ENCODE data around the gene CXCL5. TPM values are rescaled to one million over a fixed set of nuclear protein-coding genes. Genes with fewer than 3 reads are reported as not detected.

Gene CXCL5
- total and polyA plus RNA-seq, 4 donors: 1.6 to 52.8 (median 40.2) TPM

GRCh38 chr4:74015126-74015780, 16.8 kb upstream of the CXCL5 start:
- no peak for TF ChIP-seq CTCF (IDR thresholded peaks at IDR 0.05; ENCODE audit: control extremely low read depth, extremely low read depth)
- ATAC-seq (ENCODE audit: insufficient read depth, low FRiP score): no peak

DNA sequence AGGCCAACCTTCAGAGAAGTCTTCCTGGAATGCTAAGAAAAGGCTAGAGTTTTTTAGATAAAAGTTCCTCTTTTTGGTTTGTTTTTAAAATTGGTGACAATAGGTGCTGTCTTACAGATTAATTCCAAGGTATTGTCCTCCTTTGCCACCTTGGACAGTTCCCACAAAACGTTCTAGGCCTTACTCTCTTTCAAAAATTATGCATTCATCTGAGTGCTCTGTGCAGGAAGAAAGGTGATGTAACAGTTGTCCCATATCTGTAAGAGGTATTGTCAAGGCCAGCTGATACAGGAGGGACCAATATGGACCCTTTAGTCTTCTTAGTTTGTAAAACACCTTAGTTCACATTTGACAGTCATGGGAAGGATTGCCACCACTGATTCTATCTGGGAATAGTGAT, 15.9 kb upstream of the CXCL5 start:
- 23 to 24% methylated on average over 1 of the region's 1 CpG for WGBS, 2 donors
- H3K27me3 ChIP-seq (ENCODE audit: control insufficient read depth in 3 of 3, insufficient read depth in 3 of 3, low read length in 2 of 3): no peaks in the 10 kb centered on the region
- ATAC-seq (ENCODE audit: insufficient read depth, low FRiP score): no peak

More at GRCh38 chr4:74015126-74015780, 16.8 kb upstream of the CXCL5 start:
- 90 to 92% methylated on average over 3 of the region's 3 CpGs for WGBS, 2 donors
- Histone ChIP-seq H3K9me3 (ENCODE audit: control insufficient read depth in 4 of 4, insufficient read depth in 3 of 4, low read length in 3 of 4) (no peaks in the 10 kb centered on the region), H3K4me1 (ENCODE audit: control insufficient read depth in 5 of 5, insufficient read depth in 5 of 5, low read length in 5 of 5) (peaks cover 0 to 1% (median 0%) of the 10 kb centered on the region in 5 donors), H3K9ac (ENCODE audit: insufficient read depth in 1 of 2, low read length in 2 of 2) (no peak overlapping the region), H3K4me3 (no peak overlapping the region), H3K27ac (ENCODE audit: low read depth in 1 of 2, low read length in 1 of 2) (no peak overlapping the region), H3K27me3 (ENCODE audit: control insufficient read depth in 3 of 3, insufficient read depth in 3 of 3, low read length in 2 of 3) (no peaks in the 10 kb centered on the region), H3K36me3 (ENCODE audit: control insufficient read depth in 4 of 4, insufficient read depth in 4 of 4, low read length in 4 of 4) (no peaks in the 10 kb centered on the region)
- DNase-seq: no peak

DNA sequence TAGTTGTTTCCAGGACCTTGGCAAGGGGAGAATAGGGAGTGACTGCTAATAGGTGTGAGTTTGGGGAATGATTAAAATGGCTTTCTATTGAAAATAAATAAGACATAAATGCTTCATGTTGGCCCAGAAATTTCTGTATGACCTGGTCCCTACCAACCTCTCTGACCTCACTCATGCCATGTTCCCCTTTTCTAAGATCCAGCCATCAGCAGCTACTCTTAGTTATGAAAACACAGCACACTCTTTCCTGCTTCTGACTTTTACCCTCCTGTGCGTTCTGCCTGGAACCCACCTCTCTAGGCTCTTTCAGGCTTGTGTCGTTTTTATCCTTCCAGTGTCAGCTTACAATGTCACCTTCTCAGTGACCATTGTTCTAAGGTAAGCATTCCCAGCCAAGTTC, 14.8 kb upstream of the CXCL5 start:
- H3K4me3 ChIP-seq: no peak overlapping the region
- H3K27me3 ChIP-seq (ENCODE audit: control insufficient read depth in 3 of 3, insufficient read depth in 3 of 3, low read length in 2 of 3): no peaks in the 10 kb centered on the region
- no peak for TF ChIP-seq CTCF (IDR thresholded peaks at IDR 0.05; ENCODE audit: control extremely low read depth, extremely low read depth)
- no peak for DNase-seq
- no peak for ATAC-seq (ENCODE audit: insufficient read depth, low FRiP score)
- WGBS, 2 donors: 62 to 80% methylated on average over 2 of the region's 2 CpGs
- H3K27ac ChIP-seq (ENCODE audit: low read depth in 1 of 2, low read length in 1 of 2): no peak overlapping the region
- no peaks in the 10 kb centered on the region for H3K9me3 ChIP-seq (ENCODE audit: control insufficient read depth in 4 of 4, insufficient read depth in 3 of 4, low read length in 3 of 4)
- peaks cover 0 to 1% (median 0%) of the 10 kb centered on the region in 5 donors for H3K4me1 ChIP-seq (ENCODE audit: control insufficient read depth in 5 of 5, insufficient read depth in 5 of 5, low read length in 5 of 5)
- no peak overlapping the region for H3K9ac ChIP-seq (ENCODE audit: insufficient read depth in 1 of 2, low read length in 2 of 2)
- H3K36me3 ChIP-seq (ENCODE audit: control insufficient read depth in 4 of 4, insufficient read depth in 4 of 4, low read length in 4 of 4): no peaks in the 10 kb centered on the region

More for the DNA sequence above, 15.9 kb upstream of the CXCL5 start:
- H3K36me3 ChIP-seq (ENCODE audit: control insufficient read depth in 4 of 4, insufficient read depth in 4 of 4, low read length in 4 of 4): no peaks in the 10 kb centered on the region
- peaks cover 0 to 1% (median 0%) of the 10 kb centered on the region in 5 donors for H3K4me1 ChIP-seq (ENCODE audit: control insufficient read depth in 5 of 5, insufficient read depth in 5 of 5, low read length in 5 of 5)
- H3K9me3 ChIP-seq (ENCODE audit: control insufficient read depth in 4 of 4, insufficient read depth in 3 of 4, low read length in 3 of 4): no peaks in the 10 kb centered on the region
- no peak overlapping the region for H3K4me3 ChIP-seq
- no peak for TF ChIP-seq CTCF (IDR thresholded peaks at IDR 0.05; ENCODE audit: control extremely low read depth, extremely low read depth)
- no peak for DNase-seq
- H3K9ac ChIP-seq (ENCODE audit: insufficient read depth in 1 of 2, low read length in 2 of 2): no peak overlapping the region
- no peak overlapping the region for H3K27ac ChIP-seq (ENCODE audit: low read depth in 1 of 2, low read length in 1 of 2)

- Histone ChIP-seq H3K4me1 (ENCODE audit: control insufficient read depth in 5 of 5, insufficient read depth in 5 of 5, low read length in 5 of 5) (peaks cover 0 to 1% (median 0%) of the 10 kb centered on the region in 5 donors), H3K27ac (ENCODE audit: low read depth in 1 of 2, low read length in 1 of 2) (no peak overlapping the region), H3K27me3 (ENCODE audit: control insufficient read depth in 3 of 3, insufficient read depth in 3 of 3, low read length in 2 of 3) (no peaks in the 10 kb centered on the region), H3K9ac (ENCODE audit: insufficient read depth in 1 of 2, low read length in 2 of 2) (no peak overlapping the region), H3K4me3 (no peak overlapping the region), H3K36me3 (ENCODE audit: control insufficient read depth in 4 of 4, insufficient read depth in 4 of 4, low read length in 4 of 4) (no peaks in the 10 kb centered on the region), H3K9me3 (ENCODE audit: control insufficient read depth in 4 of 4, insufficient read depth in 3 of 4, low read length in 3 of 4) (no peaks in the 10 kb centered on the region)
- no peak for DNase-seq
- 48 to 50% methylated on average over 4 of the region's 4 CpGs for WGBS, 2 donors
- no peak for TF ChIP-seq CTCF (IDR thresholded peaks at IDR 0.05; ENCODE audit: control extremely low read depth, extremely low read depth)
- no peak for ATAC-seq (ENCODE audit: insufficient read depth, low FRiP score)
Observed at GRCh38 chr4:74012130-74012529, 13.7 kb upstream of the CXCL5 start.

Measured in lung (tissue), 12 donors.